Hepatocyte (in vitro differentiated cells): Measurements from ENCODE around the gene COMP. TPM values are rescaled to one million over a fixed set of nuclear protein-coding genes. Genes with fewer than 3 reads are reported as not detected.

ENCODE experiments used
- DNase-seq: peaks from one replicate; pipeline ENCODE4 v3.0.0-alpha.2; 2016; ENCODE audit warnings: low spot score
- H2AFZ ChIP-seq: fragments of 200-600 bp; sonication (generic); 2 replicates; pipeline ENCODE4 v1.6.0; 2016; ENCODE audit warnings: antibody characterized with exemption, mild to moderate bottlenecking
- H3K27ac ChIP-seq: fragments of 200-600 bp; sonication (generic); 2 replicates; pipeline ENCODE4 v1.5.1; 2016; ENCODE audit warnings: mild to moderate bottlenecking
- H3K27me3 ChIP-seq: fragments of 200-600 bp; sonication (generic); 2 replicates; pipeline ENCODE4 v1.6.1; 2016
- H3K36me3 ChIP-seq: fragments of 200-600 bp; sonication (generic); replicated peaks from 2 replicates; pipeline ENCODE4 v1.5.1; 2016; ENCODE audit warnings: low read depth; ENCODE audit not compliant: insufficient read depth
- H3K4me1 ChIP-seq: fragments of 200-600 bp; sonication (generic); 2 replicates; pipeline ENCODE4 v1.5.1; 2016; ENCODE audit warnings: mild to moderate bottlenecking, moderate library complexity; ENCODE audit not compliant: insufficient read depth
- H3K4me2 ChIP-seq: fragments of 200-600 bp; sonication (generic); 2 replicates; pipeline ENCODE4 v1.6.0; 2016
- H3K4me3 ChIP-seq: fragments of 200-600 bp; sonication (generic); 2 replicates; pipeline ENCODE4 v1.5.1; 2016; ENCODE audit warnings: mild to moderate bottlenecking
- H3K79me2 ChIP-seq: fragments of 200-600 bp; sonication (generic); 2 replicates; pipeline ENCODE4 v1.6.0; 2017; ENCODE audit warnings: mild to moderate bottlenecking
- H3K9me2 ChIP-seq: fragments of 200-600 bp; sonication (generic); replicated peaks from 2 replicates; pipeline ENCODE4 v1.6.0; 2017; ENCODE audit warnings: mild to moderate bottlenecking; ENCODE audit not compliant: insufficient read depth
- H3K9me3 ChIP-seq: fragments of 200-600 bp; sonication (generic); 2 replicates; pipeline ENCODE4 v1.5.1; 2016; ENCODE audit warnings: low read depth, mild to moderate bottlenecking
- H4K20me1 ChIP-seq: fragments of 200-600 bp; sonication (generic); 2 replicates; pipeline ENCODE4 v1.6.0; 2016; ENCODE audit warnings: mild to moderate bottlenecking; ENCODE audit not compliant: insufficient read depth, poor library complexity, severe bottlenecking
- EZH2 ChIP-seq: fragments of 200-600 bp; sonication (generic); IDR thresholded peaks from 2 replicates; pipeline ENCODE4 v1.6.1; 2016; ENCODE audit warnings: antibody characterized with exemption, mild to moderate bottlenecking, borderline replicate concordance
- EZH2phosphoT487 ChIP-seq: fragments of 200-600 bp; sonication (generic); IDR thresholded peaks from one replicate; pipeline ENCODE4 v1.6.1; 2018; ENCODE audit warnings: antibody characterized with exemption, mild to moderate bottlenecking, low read depth, moderate library complexity; ENCODE audit not compliant: unreplicated experiment, severe bottlenecking
- WGBS: methylation state at CpG from one replicate; pipeline ENCODE4 v1.1.6; 2016; ENCODE audit warnings: low lambda C conversion rate; ENCODE audit errors: missing lambda C conversion rate; 5-methylcytosine and 5-hydroxymethylcytosine counted together
- polyA plus RNA-seq: library from polyadenylated mRNA; unstranded; fragments of >200 nt; fragmentation: Nextera tagmentation; extraction: Ambion mirVana; gene quantifications from 2 replicates; pipeline ENCODE4 v1.2.1, GENCODE V29; 2016
- total RNA-seq: library from RNA; depleted of rRNA; stranded (reverse); fragments of >200 nt; gene quantifications from 2 replicates; pipeline ENCODE4 v1.2.3, GENCODE V29; 2014
- TF ChIP-seq, protein P1 (sequence below): fragments of 200-600 bp; sonication (generic); IDR thresholded peaks from 2 replicates; pipeline ENCODE4 v1.5.1; 2016; ENCODE audit warnings: antibody characterized with exemption, mild to moderate bottlenecking; ENCODE audit not compliant: poor library complexity

The COMP gene
- total and polyA plus RNA-seq, 2 experiments from 2014 or later: 2.8 to 16.3 TPM

DNA sequence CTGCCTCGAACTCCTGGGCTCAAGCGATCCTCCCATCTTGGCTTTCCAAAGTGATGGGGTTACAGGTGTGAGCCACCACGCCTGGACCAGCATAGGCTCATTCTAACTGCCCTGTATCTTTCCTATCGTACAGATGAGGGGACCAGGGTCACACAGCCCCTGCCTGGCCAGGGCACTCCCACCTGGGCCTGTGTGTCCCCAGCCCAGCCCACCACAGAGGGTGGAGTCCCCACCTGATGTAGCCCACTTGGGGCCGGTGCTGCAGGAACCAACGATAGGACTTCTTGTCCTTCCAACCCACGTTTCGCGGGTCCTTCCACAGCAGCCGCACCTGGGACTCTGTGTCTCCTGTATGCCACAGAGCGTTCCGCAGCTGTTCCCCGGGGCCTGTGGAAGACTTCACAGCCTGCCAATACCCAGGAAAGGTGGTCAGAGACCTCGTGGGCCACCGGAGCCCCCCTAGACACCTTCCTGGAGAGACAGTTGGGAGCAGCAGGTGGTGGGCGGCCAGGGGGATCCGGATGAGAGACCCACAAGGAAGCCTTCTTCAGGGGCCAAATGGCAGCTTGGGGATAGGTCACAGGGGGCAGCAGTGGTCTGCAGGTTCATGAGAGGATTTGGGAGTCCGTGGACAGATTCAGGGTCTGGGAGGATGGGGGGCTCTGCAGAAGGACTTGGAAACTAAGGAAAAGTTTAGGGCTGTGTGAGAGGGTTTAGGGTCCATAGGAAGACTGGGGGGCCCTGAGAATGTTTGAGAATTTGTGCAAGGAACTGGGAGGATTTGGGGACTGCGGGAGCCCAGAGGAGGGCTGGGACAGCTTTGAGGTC lies 6.9 kb downstream of the COMP start:
- no peaks in the 10 kb centered on the region for H4K20me1 ChIP-seq
- no peak overlapping the region for H3K4me2 ChIP-seq
- no peak overlapping the region for H2AFZ ChIP-seq
- TF ChIP-seq EZH2phosphoT487: no peak
- no peak for DNase-seq
- 88% methylated on average over 19 of the region's 19 CpGs for WGBS
- no peaks in the 10 kb centered on the region for H3K36me3 ChIP-seq
- H3K9me2 ChIP-seq: no peaks in the 10 kb centered on the region
- no peak overlapping the region for H3K27ac ChIP-seq
- peaks cover 5% of the 10 kb centered on the region for H3K4me1 ChIP-seq
- peaks cover 40% of the 10 kb centered on the region for H3K27me3 ChIP-seq
- no peaks in the 10 kb centered on the region for H3K79me2 ChIP-seq
- no peak overlapping the region for H3K4me3 ChIP-seq
- no peaks in the 10 kb centered on the region for H3K9me3 ChIP-seq

GRCh38 chr19:18782559-18783225 lies 8.4 kb downstream of the COMP start:
- H3K4me2 ChIP-seq: no peak overlapping the region
- WGBS: 87% methylated on average over 19 of the region's 22 CpGs
- H3K9me3 ChIP-seq: no peaks in the 10 kb centered on the region
- TF ChIP-seq EZH2phosphoT487: no peak
- TF ChIP-seq EZH2: no peak
- TF ChIP-seq, protein P1, sequence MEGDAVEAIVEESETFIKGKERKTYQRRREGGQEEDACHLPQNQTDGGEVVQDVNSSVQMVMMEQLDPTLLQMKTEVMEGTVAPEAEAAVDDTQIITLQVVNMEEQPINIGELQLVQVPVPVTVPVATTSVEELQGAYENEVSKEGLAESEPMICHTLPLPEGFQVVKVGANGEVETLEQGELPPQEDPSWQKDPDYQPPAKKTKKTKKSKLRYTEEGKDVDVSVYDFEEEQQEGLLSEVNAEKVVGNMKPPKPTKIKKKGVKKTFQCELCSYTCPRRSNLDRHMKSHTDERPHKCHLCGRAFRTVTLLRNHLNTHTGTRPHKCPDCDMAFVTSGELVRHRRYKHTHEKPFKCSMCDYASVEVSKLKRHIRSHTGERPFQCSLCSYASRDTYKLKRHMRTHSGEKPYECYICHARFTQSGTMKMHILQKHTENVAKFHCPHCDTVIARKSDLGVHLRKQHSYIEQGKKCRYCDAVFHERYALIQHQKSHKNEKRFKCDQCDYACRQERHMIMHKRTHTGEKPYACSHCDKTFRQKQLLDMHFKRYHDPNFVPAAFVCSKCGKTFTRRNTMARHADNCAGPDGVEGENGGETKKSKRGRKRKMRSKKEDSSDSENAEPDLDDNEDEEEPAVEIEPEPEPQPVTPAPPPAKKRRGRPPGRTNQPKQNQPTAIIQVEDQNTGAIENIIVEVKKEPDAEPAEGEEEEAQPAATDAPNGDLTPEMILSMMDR: no peak
- H3K36me3 ChIP-seq: no peaks in the 10 kb centered on the region
- H2AFZ ChIP-seq: no peak overlapping the region
- H4K20me1 ChIP-seq: no peaks in the 10 kb centered on the region
- H3K4me1 ChIP-seq: peaks cover under 1% of the 10 kb centered on the region
- no peaks in the 10 kb centered on the region for H3K9me2 ChIP-seq
- DNase-seq: no peak
- H3K4me3 ChIP-seq: no peak overlapping the region
- no peak overlapping the region for H3K27ac ChIP-seq
- H3K79me2 ChIP-seq: no peaks in the 10 kb centered on the region
- H3K27me3 ChIP-seq: peaks cover 35% of the 10 kb centered on the region

DNA sequence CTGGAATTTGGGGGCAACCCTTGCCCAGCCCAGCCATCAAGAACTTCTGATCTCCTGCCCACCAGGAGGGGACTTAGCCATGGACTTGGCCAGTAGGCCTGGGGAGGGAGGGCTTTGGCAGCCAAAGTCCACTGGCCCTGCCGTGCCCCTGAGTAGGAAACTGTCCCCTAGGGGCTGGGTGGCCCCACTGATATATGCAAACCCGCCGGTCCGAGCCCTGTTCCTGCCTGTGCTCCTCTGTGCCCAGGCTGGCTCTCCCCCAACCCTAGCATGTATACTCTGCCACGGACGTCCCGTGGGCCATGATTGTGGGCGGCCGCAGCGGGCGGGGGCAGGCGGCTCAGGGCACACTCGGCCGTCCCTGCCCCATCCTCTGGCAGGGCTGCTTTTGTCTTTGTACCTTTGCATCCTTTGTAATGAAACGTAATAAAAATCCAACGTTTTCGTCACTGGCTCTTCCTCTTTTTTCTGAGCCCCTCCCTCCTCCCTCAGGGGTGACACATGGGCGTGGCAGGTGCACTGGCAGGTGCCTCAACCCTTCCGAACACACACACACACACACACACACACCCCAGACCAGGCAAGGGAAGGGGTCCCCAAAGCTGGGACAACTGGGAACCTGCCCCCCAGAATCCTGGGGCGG lies 9.1 kb downstream of the COMP start:
- DNase-seq: no peak
- peaks cover 2% of the 10 kb centered on the region for H3K4me1 ChIP-seq
- no peak overlapping the region for H3K4me2 ChIP-seq
- H3K4me3 ChIP-seq: no peak overlapping the region
- TF ChIP-seq, protein P1: no peak
- TF ChIP-seq EZH2 (no peak), EZH2phosphoT487 (no peak)
- H4K20me1 ChIP-seq: no peaks in the 10 kb centered on the region
- peaks cover 28% of the 10 kb centered on the region for H3K27me3 ChIP-seq
- H3K36me3 ChIP-seq: no peaks in the 10 kb centered on the region
- WGBS: 85% methylated on average over 19 of the region's 20 CpGs
- H3K9me3 ChIP-seq: no peaks in the 10 kb centered on the region
- H3K9me2 ChIP-seq: no peaks in the 10 kb centered on the region
- no peak overlapping the region for H2AFZ ChIP-seq
- H3K27ac ChIP-seq: no peak overlapping the region
- H3K79me2 ChIP-seq: no peaks in the 10 kb centered on the region
